Upper lobe of left lung (tissue), 4 donors: Measurements from ENCODE around the gene SYCE3.

ENCODE experiments used
- CTCF ChIP-seq, 6 experiments: fragments of 450-650 bp in 4 of 6; fragments of 200-600 bp in 2 of 6; sonication (generic) in 2 of 6; IDR thresholded peaks; one replicate each; pipeline ENCODE4 v1.5.1; 2016 to 2019; ENCODE audit warnings: antibody characterized with exemption in 6 of 6
- POLR2A ChIP-seq, 4 donors: fragments of 450-650 bp; IDR thresholded peaks; one replicate each; pipeline ENCODE4 v1.5.1; 2016 to 2017; ENCODE audit warnings: antibody characterized with exemption in 4 of 4, mild to moderate bottlenecking in 2 of 4
- POLR2AphosphoS5 ChIP-seq, 2 donors: sonication (generic); formaldehyde crosslinking; IDR thresholded peaks; one replicate each; pipeline ENCODE4 v1.5.1; 2017; ENCODE audit warnings: antibody characterized with exemption in 2 of 2

- TF ChIP-seq CTCF (IDR thresholded peaks at IDR 0.05): no peak
- no peak for TF ChIP-seq POLR2AphosphoS5 (IDR thresholded peaks at IDR 0.05)
- no peak for TF ChIP-seq POLR2A (IDR thresholded peaks at IDR 0.05)
Measured at GRCh38 chr22:50601669-50602337, 39.1 kb upstream of the SYCE3 start.
